ENCODE results near the gene RRAGD. TPM values are rescaled to one million over a fixed set of nuclear protein-coding genes. Genes with fewer than 3 reads are reported as not detected.

Gene RRAGD
- total RNA-seq, 2 experiments from 2014 or later, result 9.0 to 10.2 TPM

DNA sequence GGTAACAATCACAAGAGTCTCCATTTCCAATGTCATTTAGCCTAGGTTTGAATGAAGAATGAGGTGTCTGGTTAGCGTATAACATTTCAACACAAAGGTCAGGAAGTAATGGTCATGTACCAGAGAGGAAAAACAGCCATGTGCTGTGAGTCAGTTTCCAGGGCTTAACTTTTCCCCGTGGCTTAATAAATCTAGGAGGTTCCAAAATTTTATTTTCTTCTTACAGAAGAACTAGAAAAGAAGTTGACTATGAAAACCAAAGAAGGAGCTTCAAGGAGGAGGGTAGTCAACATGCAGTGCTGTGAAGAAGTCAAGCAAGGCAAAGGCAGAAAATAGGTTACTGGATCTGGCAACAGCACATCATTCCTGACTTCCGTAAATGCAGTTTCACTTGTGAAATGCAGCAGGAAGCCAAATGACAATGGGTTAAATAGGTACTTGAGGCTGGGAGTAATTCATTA lies 88.5 kb downstream of the RRAGD start:
- intact Hi-C loops (cut with DNase I, micrococcal nuclease), result no loop called here
- ATAC-seq (ENCODE audit: poor library complexity) (no peak), DNase-seq (peak in 1 of 14 experiments; percentile 15)
- H3K9me3 ChIP-seq (ENCODE audit: control insufficient read depth in 1 of 2, insufficient read depth in 1 of 2, low read length in 2 of 2), result no peaks in the 10 kb centered on the region
- TF ChIP-seq, protein P1, sequence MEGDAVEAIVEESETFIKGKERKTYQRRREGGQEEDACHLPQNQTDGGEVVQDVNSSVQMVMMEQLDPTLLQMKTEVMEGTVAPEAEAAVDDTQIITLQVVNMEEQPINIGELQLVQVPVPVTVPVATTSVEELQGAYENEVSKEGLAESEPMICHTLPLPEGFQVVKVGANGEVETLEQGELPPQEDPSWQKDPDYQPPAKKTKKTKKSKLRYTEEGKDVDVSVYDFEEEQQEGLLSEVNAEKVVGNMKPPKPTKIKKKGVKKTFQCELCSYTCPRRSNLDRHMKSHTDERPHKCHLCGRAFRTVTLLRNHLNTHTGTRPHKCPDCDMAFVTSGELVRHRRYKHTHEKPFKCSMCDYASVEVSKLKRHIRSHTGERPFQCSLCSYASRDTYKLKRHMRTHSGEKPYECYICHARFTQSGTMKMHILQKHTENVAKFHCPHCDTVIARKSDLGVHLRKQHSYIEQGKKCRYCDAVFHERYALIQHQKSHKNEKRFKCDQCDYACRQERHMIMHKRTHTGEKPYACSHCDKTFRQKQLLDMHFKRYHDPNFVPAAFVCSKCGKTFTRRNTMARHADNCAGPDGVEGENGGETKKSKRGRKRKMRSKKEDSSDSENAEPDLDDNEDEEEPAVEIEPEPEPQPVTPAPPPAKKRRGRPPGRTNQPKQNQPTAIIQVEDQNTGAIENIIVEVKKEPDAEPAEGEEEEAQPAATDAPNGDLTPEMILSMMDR (IDR thresholded peaks at IDR 0.05), result no peak
- no peaks in the 10 kb centered on the region for H3K27me3 ChIP-seq (ENCODE audit: control insufficient read depth in 1 of 2, insufficient read depth in 2 of 2, low read length in 2 of 2)
- H3K36me3 Mint-ChIP-seq (ENCODE audit: low read depth), result peaks cover 51% of the 10 kb centered on the region
- ChIA-PET POLR2A (no interaction called here), CTCF (no interaction called here)
- no peak overlapping the region for H3K4me3 ChIP-seq (ENCODE audit: low read length)
- no peak overlapping the region for H3K27ac Mint-ChIP-seq
- H3K4me1 ChIP-seq (ENCODE audit: insufficient read depth, low read length), result no peaks in the 10 kb centered on the region
- H3K27ac ChIP-seq (ENCODE audit: low read depth in 1 of 2, low read length in 2 of 2), result no peak overlapping the region
- H3K36me3 ChIP-seq (ENCODE audit: insufficient read depth, low read length), result peaks cover 15% of the 10 kb centered on the region
- H3K4me3 Mint-ChIP-seq, result no peak overlapping the region
- H3K9me3 Mint-ChIP-seq, result no peaks in the 10 kb centered on the region
- no peaks in the 10 kb centered on the region for H3K27me3 Mint-ChIP-seq
- H3K4me1 Mint-ChIP-seq (ENCODE audit: low read depth), result peaks cover 5% of the 10 kb centered on the region

DNA sequence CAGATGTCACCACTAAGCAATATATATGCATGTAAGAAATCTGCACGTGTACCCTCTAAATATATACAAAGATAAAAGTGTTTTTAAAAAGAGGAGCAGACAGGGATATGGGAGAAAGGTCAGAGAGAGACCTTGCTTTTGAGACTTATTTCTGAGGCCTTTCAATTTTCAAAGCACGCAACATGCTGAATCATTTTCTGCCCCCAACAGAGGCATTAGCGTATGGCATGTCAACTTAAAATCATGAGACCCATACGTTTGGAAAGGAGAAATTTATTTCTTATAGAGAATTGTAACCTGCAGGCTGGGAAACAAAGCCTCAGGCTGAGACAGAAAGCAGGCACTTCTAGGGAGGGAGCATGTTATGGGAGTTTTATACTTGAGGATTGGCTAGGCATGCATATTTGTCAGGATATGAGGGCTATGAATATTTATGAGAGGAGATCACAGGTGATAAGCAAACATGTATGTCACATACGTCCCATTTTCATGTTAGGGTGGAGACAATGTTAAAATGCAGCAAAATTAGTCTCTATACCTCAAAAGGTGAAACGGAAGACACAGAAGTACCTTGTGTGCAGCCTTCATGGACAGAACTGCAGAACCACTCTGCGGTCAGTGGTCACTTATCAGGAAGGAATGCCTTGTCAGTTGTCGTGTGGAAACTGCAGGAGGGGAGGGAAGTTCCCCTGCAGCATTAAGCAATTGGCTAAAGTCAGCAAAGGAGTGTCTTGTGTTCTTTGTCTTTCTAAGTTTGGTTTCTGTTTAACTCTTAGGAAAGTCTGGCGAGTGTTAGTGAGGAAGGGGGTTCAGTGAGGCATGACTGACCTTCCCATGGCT lies 90.7 kb downstream of the RRAGD start:
- Histone ChIP-seq H3K4me3 (ENCODE audit: low read length) (no peak overlapping the region), H3K27me3 (ENCODE audit: control insufficient read depth in 1 of 2, insufficient read depth in 2 of 2, low read length in 2 of 2) (no peaks in the 10 kb centered on the region), H3K9me3 (ENCODE audit: control insufficient read depth in 1 of 2, insufficient read depth in 1 of 2, low read length in 2 of 2) (no peaks in the 10 kb centered on the region), H3K27ac (ENCODE audit: low read depth in 1 of 2, low read length in 2 of 2) (no peak overlapping the region), H3K36me3 (ENCODE audit: insufficient read depth, low read length) (no peaks in the 10 kb centered on the region), H3K4me1 (ENCODE audit: insufficient read depth, low read length) (no peaks in the 10 kb centered on the region)
- CTCF ChIA-PET, result no interaction called here
- POLR2A ChIA-PET, result no interaction called here
- intact Hi-C loops (cut with DNase I, micrococcal nuclease), result no loop called here
- H3K36me3 Mint-ChIP-seq (ENCODE audit: low read depth), result peaks cover 37% of the 10 kb centered on the region
- no peaks in the 10 kb centered on the region for H3K9me3 Mint-ChIP-seq
- peaks cover 5% of the 10 kb centered on the region for H3K4me1 Mint-ChIP-seq (ENCODE audit: low read depth)
- peak in 3 of 14 experiments; percentile 13 to 53 (median 45) for DNase-seq
- TF ChIP-seq, protein P1 (IDR thresholded peaks at IDR 0.05), result no peak
- no peak for ATAC-seq (ENCODE audit: poor library complexity)
- H3K27me3 Mint-ChIP-seq, result no peaks in the 10 kb centered on the region
- no peak overlapping the region for H3K27ac Mint-ChIP-seq
- no peak overlapping the region for H3K4me3 Mint-ChIP-seq

DNA sequence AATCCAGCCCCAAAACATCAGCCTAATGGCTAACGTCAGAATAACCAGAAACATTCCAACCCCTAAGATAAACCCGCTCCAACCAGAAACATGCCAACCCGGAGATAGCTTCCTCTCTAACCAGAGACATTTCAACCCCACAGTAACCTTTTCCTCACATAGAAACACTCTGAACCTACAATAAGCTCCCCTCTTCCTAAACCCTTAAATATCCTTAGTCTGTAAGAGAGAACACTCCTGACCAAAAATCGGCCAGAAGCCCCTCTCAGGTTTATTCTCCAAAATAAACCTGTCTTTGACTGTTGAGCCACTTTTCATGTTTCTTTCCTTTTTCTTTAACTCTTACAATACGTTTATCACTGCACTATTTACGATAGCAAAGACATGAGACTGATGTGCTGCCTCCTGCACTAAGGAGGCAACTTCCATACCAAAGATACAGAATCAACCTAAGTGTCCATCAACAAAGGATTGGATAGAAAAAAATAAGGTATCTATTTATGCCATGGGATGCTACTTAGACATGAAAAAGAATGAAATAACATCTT lies 92.0 kb downstream of the RRAGD start:
- H3K9me3 Mint-ChIP-seq, result no peaks in the 10 kb centered on the region
- DNase-seq (no peak), ATAC-seq (ENCODE audit: poor library complexity) (no peak)
- peaks cover 33% of the 10 kb centered on the region for H3K36me3 Mint-ChIP-seq (ENCODE audit: low read depth)
- H3K4me1 ChIP-seq (ENCODE audit: insufficient read depth, low read length), result no peaks in the 10 kb centered on the region
- H3K27me3 Mint-ChIP-seq, result no peaks in the 10 kb centered on the region
- no peaks in the 10 kb centered on the region for H3K9me3 ChIP-seq (ENCODE audit: control insufficient read depth in 1 of 2, insufficient read depth in 1 of 2, low read length in 2 of 2)
- TF ChIP-seq, protein P1 (IDR thresholded peaks at IDR 0.05), result no peak
- CTCF ChIA-PET, result interaction anchor here (0.7 kb wide), 1 partner anchor 30 kb away, joined by 3 read pairs; no protein-coding TSS in a partner anchor
- peaks cover 5% of the 10 kb centered on the region for H3K4me1 Mint-ChIP-seq (ENCODE audit: low read depth)
- H3K27me3 ChIP-seq (ENCODE audit: control insufficient read depth in 1 of 2, insufficient read depth in 2 of 2, low read length in 2 of 2), result no peaks in the 10 kb centered on the region
- POLR2A ChIA-PET, result no interaction called here
- H3K4me3 ChIP-seq (ENCODE audit: low read length), result no peak overlapping the region
- H3K27ac ChIP-seq (ENCODE audit: low read depth in 1 of 2, low read length in 2 of 2), result no peak overlapping the region
- H3K27ac Mint-ChIP-seq, result no peak overlapping the region
- intact Hi-C loops (cut with DNase I, micrococcal nuclease), result no loop called here
- H3K4me3 Mint-ChIP-seq, result no peak overlapping the region
- H3K36me3 ChIP-seq (ENCODE audit: insufficient read depth, low read length), result no peaks in the 10 kb centered on the region
